OCI-LY7 (cell line): ENCODE data around the gene NGEF.

Source experiments
- EZH2phosphoT487 ChIP-seq: fragments of 200-600 bp; sonication (generic); IDR thresholded peaks from 2 replicates; pipeline ENCODE4 v1.6.1; 2018; ENCODE audit warnings: low read depth, borderline replicate concordance, mild to moderate bottlenecking, mixed run types, antibody characterized with exemption, low read length, moderate library complexity, mixed read lengths
- TF ChIP-seq, protein P1 (sequence below): fragments of 200-600 bp; sonication (generic); conservative IDR thresholded peaks from 2 replicates; pipeline ENCODE4 v1.5.1; 2014; ENCODE audit warnings: mild to moderate bottlenecking, antibody characterized with exemption, low read length, moderate library complexity, mixed read lengths

DNA sequence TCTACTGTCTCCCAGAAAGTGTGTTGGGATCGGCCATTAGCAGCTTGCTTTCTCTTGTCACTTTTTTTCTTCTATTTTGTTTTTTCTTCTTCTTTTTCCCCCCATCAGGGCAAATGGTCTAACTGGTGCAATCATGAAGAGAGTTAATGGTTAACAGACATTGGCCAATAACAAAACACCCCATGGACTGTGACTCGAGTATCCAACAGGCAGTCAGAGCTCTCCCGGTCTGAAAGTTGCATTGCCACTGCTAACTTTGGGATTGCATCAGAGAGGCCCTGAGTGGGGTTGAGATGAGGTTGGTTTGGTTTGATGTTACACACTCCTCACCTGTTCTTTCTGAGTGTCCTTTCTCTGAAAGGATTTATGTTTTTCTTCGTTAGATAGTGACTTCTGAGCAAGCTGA is 155.9 kb downstream of the NGEF start:
- TF ChIP-seq EZH2phosphoT487: no peak
- TF ChIP-seq, protein P1, sequence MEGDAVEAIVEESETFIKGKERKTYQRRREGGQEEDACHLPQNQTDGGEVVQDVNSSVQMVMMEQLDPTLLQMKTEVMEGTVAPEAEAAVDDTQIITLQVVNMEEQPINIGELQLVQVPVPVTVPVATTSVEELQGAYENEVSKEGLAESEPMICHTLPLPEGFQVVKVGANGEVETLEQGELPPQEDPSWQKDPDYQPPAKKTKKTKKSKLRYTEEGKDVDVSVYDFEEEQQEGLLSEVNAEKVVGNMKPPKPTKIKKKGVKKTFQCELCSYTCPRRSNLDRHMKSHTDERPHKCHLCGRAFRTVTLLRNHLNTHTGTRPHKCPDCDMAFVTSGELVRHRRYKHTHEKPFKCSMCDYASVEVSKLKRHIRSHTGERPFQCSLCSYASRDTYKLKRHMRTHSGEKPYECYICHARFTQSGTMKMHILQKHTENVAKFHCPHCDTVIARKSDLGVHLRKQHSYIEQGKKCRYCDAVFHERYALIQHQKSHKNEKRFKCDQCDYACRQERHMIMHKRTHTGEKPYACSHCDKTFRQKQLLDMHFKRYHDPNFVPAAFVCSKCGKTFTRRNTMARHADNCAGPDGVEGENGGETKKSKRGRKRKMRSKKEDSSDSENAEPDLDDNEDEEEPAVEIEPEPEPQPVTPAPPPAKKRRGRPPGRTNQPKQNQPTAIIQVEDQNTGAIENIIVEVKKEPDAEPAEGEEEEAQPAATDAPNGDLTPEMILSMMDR: no peak
